GM12878 (cell line): Measurements from ENCODE around the gene FAM171A1.

Source experiments
- CREB1 ChIP-seq: IDR thresholded peaks from 2 replicates; pipeline ENCODE4 v1.6.1; 2012; ENCODE audit warnings: low read depth, mild to moderate bottlenecking, inconsistent platforms
- CREM ChIP-seq: IDR thresholded peaks from 2 replicates; pipeline ENCODE4 v1.6.1; 2014; ENCODE audit warnings: antibody characterized with exemption, low read depth
- CTCF ChIP-seq, 3 experiments: IDR thresholded peaks in 2 of 3; conservative IDR thresholded peaks in 1 of 3; 2 replicates each; pipeline ENCODE4 v1.5.1; 2011; ENCODE audit warnings: low read depth in 3 of 3, low read length in 3 of 3, mild to moderate bottlenecking in 3 of 3, control low read depth in 2 of 3, moderate library complexity in 2 of 3, inconsistent platforms in 1 of 3, mixed read lengths in 1 of 3; ENCODE audit not compliant: control insufficient read depth in 2 of 3, insufficient read depth in 1 of 3; ENCODE audit errors: extremely low read depth in 1 of 3
- FOS ChIP-seq: IDR thresholded peaks from 3 replicates; pipeline ENCODE4 v1.6.1; 2011; ENCODE audit warnings: borderline replicate concordance; ENCODE audit not compliant: insufficient read length; ENCODE audit errors: extremely low read depth
- KAT2A ChIP-seq: conservative IDR thresholded peaks from 2 replicates; pipeline ENCODE4 v1.6.1; 2011; ENCODE audit warnings: low read depth, low read length; ENCODE audit not compliant: control insufficient read depth
- POLR2A ChIP-seq: IDR thresholded peaks from 2 replicates; pipeline ENCODE4 v1.6.1; 2011; ENCODE audit warnings: low read depth, mild to moderate bottlenecking, low read length
- PRDM15 ChIP-seq: fragments of 450-650 bp; formaldehyde crosslinking; IDR thresholded peaks from 2 replicates; pipeline ENCODE4 v1.4.0; 2020; ENCODE audit warnings: mild to moderate bottlenecking, moderate library complexity
- SMC3 ChIP-seq: IDR thresholded peaks from 2 replicates; pipeline ENCODE4 v1.6.1; 2011; ENCODE audit warnings: low read length, improper control_type of control experiment, borderline replicate concordance
- SRF ChIP-seq, 2 experiments: IDR thresholded peaks; 2 replicates each; pipeline ENCODE4 v1.6.1; 2011; ENCODE audit warnings: low read depth in 2 of 2, low read length in 2 of 2, mild to moderate bottlenecking in 1 of 2, moderate library complexity in 1 of 2
- YY1 ChIP-seq: IDR thresholded peaks from 2 replicates; pipeline ENCODE4 v1.6.1; 2011; ENCODE audit warnings: low read depth, mild to moderate bottlenecking, low read length
- ZNF217 ChIP-seq: fragments of 450-650 bp; IDR thresholded peaks from 2 replicates; pipeline ENCODE4 v1.6.1; 2017; ENCODE audit warnings: antibody characterized with exemption, mild to moderate bottlenecking

- TF ChIP-seq CTCF (IDR thresholded peaks at IDR 0.05 in 2 of 3, conservative IDR thresholded peaks at IDR 0.05 in 1 of 3; ENCODE audit: control insufficient read depth in 2 of 3, extremely low read depth in 1 of 3, insufficient read depth in 1 of 3, low read depth in 3 of 3, low read length in 3 of 3) (no peak), KAT2A (no peak), SRF (IDR thresholded peaks at IDR 0.05; ENCODE audit: low read depth in 2 of 2, low read length in 2 of 2) (no peak), ZNF217 (no peak), YY1 (no peak), CREM (no peak), POLR2A (no peak), PRDM15 (CRISPR knock-in tag) (no peak), SMC3 (no peak), CREB1 (no peak), FOS (no peak)
Observed at GRCh38 chr10:15242261-15242840, 128.7 kb downstream of the FAM171A1 start.
